Panc1 (cell line): ENCODE results near the gene GRIFIN. TPM values are rescaled to one million over a fixed set of nuclear protein-coding genes. Genes with fewer than 3 reads are reported as not detected.

Source experiments
- ATAC-seq: fragments of 200-7000 bp; cut with Tn5 transposase; 2 replicates; pipeline ENCODE4 v1.9.1; 2020; ENCODE audit warnings: mild to moderate bottlenecking, moderate library complexity
- BruUV-seq: library from RNA; stranded (reverse); fragments of 400-500 nt; replicated peaks from 2 replicates; lab custom pipeline; 2021; lab: Mats Ljungman, UMichigan
- CTCF ChIA-PET: fragments of 300-600 bp; sonication (Branson Sonifier 250); formaldehyde crosslinking; loops from one replicate; lab custom pipeline; 2022; ENCODE audit warnings: antibody characterized with exemption; lab: Charles Lee
- POLR2A ChIA-PET: fragments of 300-600 bp; sonication (Branson Sonifier 250); formaldehyde crosslinking; loops from one replicate; lab custom pipeline; 2022; ENCODE audit warnings: antibody characterized with exemption; lab: Charles Lee
- DNase-seq: peaks from one replicate; pipeline ENCODE4 v3.0.0-alpha.2; 2010; ENCODE audit warnings: low read depth, low spot score
- H3K27ac ChIP-seq: 2 replicates; pipeline ENCODE4 v1.5.1; 2011; ENCODE audit warnings: mild to moderate bottlenecking, low read length, inconsistent platforms
- H3K27me3 ChIP-seq: fragments of 200-500 bp; sonication (Bioruptor generic); 2 replicates; pipeline ENCODE4 v1.6.0; 2014; ENCODE audit warnings: low read length, inconsistent platforms; ENCODE audit not compliant: control insufficient read depth, insufficient read depth
- H3K36me3 ChIP-seq: fragments of 200-500 bp; sonication (Bioruptor generic); 2 replicates; pipeline ENCODE4 v1.5.1; 2014; ENCODE audit warnings: inconsistent platforms, mild to moderate bottlenecking, low read length, moderate library complexity; ENCODE audit not compliant: control insufficient read depth, insufficient read depth
- H3K4me1 ChIP-seq: 2 replicates; pipeline ENCODE4 v1.5.1; 2011; ENCODE audit warnings: inconsistent platforms, mild to moderate bottlenecking, low read length, moderate library complexity; ENCODE audit not compliant: control insufficient read depth, insufficient read depth
- H3K4me3 ChIP-seq, 2 experiments: 2 replicates each; pipeline ENCODE4 v1.5.1; 2011 to 2012; ENCODE audit warnings: low read depth in 2 of 2, low read length in 2 of 2, mild to moderate bottlenecking in 2 of 2, inconsistent platforms in 1 of 2, moderate library complexity in 1 of 2
- H3K9me3 ChIP-seq: fragments of 200-500 bp; sonication (Bioruptor generic); 2 replicates; pipeline ENCODE4 v1.5.1; 2014; ENCODE audit warnings: low read depth, mild to moderate bottlenecking, inconsistent platforms, low read length, moderate library complexity; ENCODE audit not compliant: control insufficient read depth, insufficient read depth
- CTCF ChIP-seq: fragments of 450-650 bp; IDR thresholded peaks from 2 replicates; pipeline ENCODE4 v1.5.1; 2017; ENCODE audit warnings: mild to moderate bottlenecking
- POLR2AphosphoS5 ChIP-seq: IDR thresholded peaks from 2 replicates; pipeline ENCODE4 v1.6.1; 2012; ENCODE audit warnings: mild to moderate bottlenecking, low read depth, low read length, moderate library complexity
- REST ChIP-seq, 2 experiments: IDR thresholded peaks; 2 replicates each; pipeline ENCODE4 v1.6.1; 2011 to 2012; ENCODE audit warnings: low read depth in 2 of 2, control low read depth in 1 of 2, low read length in 1 of 2, mild to moderate bottlenecking in 1 of 2, moderate library complexity in 1 of 2; ENCODE audit not compliant: insufficient read depth in 1 of 2
- SIN3A ChIP-seq: IDR thresholded peaks from 2 replicates; pipeline ENCODE4 v1.6.1; 2012; ENCODE audit warnings: low read depth, mild to moderate bottlenecking, low read length, moderate library complexity, borderline replicate concordance; ENCODE audit not compliant: insufficient read depth
- TCF7L2 ChIP-seq: IDR thresholded peaks from 2 replicates; pipeline ENCODE4 v1.6.1; 2011; ENCODE audit warnings: mild to moderate bottlenecking, low read depth, low read length, inconsistent platforms
- in situ Hi-C: cut with HindIII; loops from 2 replicates; pipeline ENCODE4 v1.10.0; 2016; ENCODE audit warnings: low sequenced_read_pairs, low pct_unique_long_range_greater_than_20kb
- intact Hi-C: fragments of 100-400 bp; cut with micrococcal nuclease; formaldehyde crosslinking; loops from one replicate; pipeline ENCODE4 v1.10.0; 2022; ENCODE audit not compliant: unreplicated experiment
- total RNA-seq: library from RNA; stranded (reverse); gene quantifications from one replicate; pipeline ENCODE4 v1.2.1, GENCODE V29; 2021; ENCODE audit not compliant: unreplicated experiment

GRIFIN gene
- total RNA-seq, 1 experiment from 2014 or later = not detected

- Histone ChIP-seq H3K4me1 (peaks cover 31% of the 10 kb centered on the region), H3K27ac (no peak overlapping the region), H3K27me3 (no peaks in the 10 kb centered on the region), H3K9me3 (no peaks in the 10 kb centered on the region), H3K36me3 (no peaks in the 10 kb centered on the region), H3K4me3 (no peak overlapping the region)
- intact Hi-C loops (no loop called here), in situ Hi-C loops (no loop called here)
- TF ChIP-seq SIN3A (no peak), POLR2AphosphoS5 (no peak), CTCF (no peak), TCF7L2 (no peak), REST (IDR thresholded peaks at IDR 0.05; ENCODE audit: insufficient read depth in 1 of 2, low read depth in 2 of 2, low read length in 1 of 2) (no peak)
- CTCF ChIA-PET = interaction anchor here (0.6 kb wide), 1 partner anchor 144 kb away, joined by 3 read pairs; no protein-coding TSS in a partner anchor
- no peak for ATAC-seq
- DNase-seq = no peak
- POLR2A ChIA-PET = no interaction called here
- BruUV-seq = no TSS peak
Observed at GRCh38 chr7:2507208-2507916, 31.2 kb upstream of the GRIFIN start.

GRCh38 chr7:2505401-2505800, 29.2 kb upstream of the GRIFIN start:
- no TSS peak for BruUV-seq
- Histone ChIP-seq H3K36me3 (no peaks in the 10 kb centered on the region), H3K4me1 (peaks cover 11% of the 10 kb centered on the region), H3K4me3 (no peak overlapping the region), H3K27me3 (no peaks in the 10 kb centered on the region), H3K27ac (no peak overlapping the region), H3K9me3 (no peaks in the 10 kb centered on the region)
- intact Hi-C loops (no loop called here), in situ Hi-C loops (no loop called here)
- ChIA-PET POLR2A (no interaction called here), CTCF (no interaction called here)
- TF ChIP-seq POLR2AphosphoS5 = no peak
- no peak for TF ChIP-seq TCF7L2
- TF ChIP-seq CTCF = no peak
- TF ChIP-seq SIN3A = no peak
- TF ChIP-seq REST (IDR thresholded peaks at IDR 0.05; ENCODE audit: insufficient read depth in 1 of 2, low read depth in 2 of 2, low read length in 1 of 2) = no peak
- DNase-seq (no peak), ATAC-seq (no peak)
